MCF 10A (cell line): ENCODE measurements around the gene NPR3. TPM values are rescaled to one million over a fixed set of nuclear protein-coding genes. Genes with fewer than 3 reads are reported as not detected.

Experiments
- BruUV-seq: library from RNA; stranded (reverse); fragments of 400-500 nt; replicated peaks from 2 replicates; lab custom pipeline; 2021; lab: Mats Ljungman, UMichigan
- CTCF ChIA-PET: fragments of 300-600 bp; sonication (Branson Sonifier 250); formaldehyde crosslinking; extraction: SDS; loops from one replicate; lab custom pipeline; 2021; ENCODE audit warnings: antibody characterized with exemption, inconsistent platforms; lab: Yijun Ruan, JAX
- POLR2A ChIA-PET: fragments of 300-600, 350-650 bp; sonication (Branson Sonifier 250); formaldehyde crosslinking; extraction: SDS; loops from one replicate; lab custom pipeline; 2020; ENCODE audit warnings: antibody characterized with exemption, inconsistent platforms; lab: Yijun Ruan, JAX
- DNase-seq: peaks from one replicate; pipeline ENCODE4 v3.0.0-alpha.2; 2018; ENCODE audit not compliant: unreplicated experiment
- H3K27ac Mint-ChIP-seq: one replicate; pipeline ENCODE4 v1.8.0; 2022; ENCODE audit warnings: mild to moderate bottlenecking, low read depth, mixed read lengths; ENCODE audit not compliant: unreplicated experiment
- H3K27me3 Mint-ChIP-seq: one replicate; pipeline ENCODE4 v1.8.0; 2022; ENCODE audit warnings: mixed read lengths; ENCODE audit not compliant: insufficient read depth, unreplicated experiment
- H3K36me3 Mint-ChIP-seq: one replicate; pipeline ENCODE4 v1.8.0; 2022; ENCODE audit warnings: mild to moderate bottlenecking, moderate library complexity, mixed read lengths; ENCODE audit not compliant: insufficient read depth, unreplicated experiment
- H3K4me1 Mint-ChIP-seq: one replicate; pipeline ENCODE4 v1.8.0; 2022; ENCODE audit warnings: mixed read lengths; ENCODE audit not compliant: insufficient read depth, unreplicated experiment
- H3K4me3 Mint-ChIP-seq: one replicate; pipeline ENCODE4 v1.8.0; 2022; ENCODE audit warnings: mild to moderate bottlenecking, moderate library complexity, mixed read lengths; ENCODE audit not compliant: unreplicated experiment
- H3K9me3 Mint-ChIP-seq: one replicate; pipeline ENCODE4 v1.8.0; 2022; ENCODE audit warnings: mixed read lengths; ENCODE audit not compliant: unreplicated experiment
- CTCF ChIP-seq: fragments of 200-600 bp; IDR thresholded peaks from one replicate; pipeline ENCODE4 v1.8.0; 2022; ENCODE audit warnings: antibody characterized with exemption, mild to moderate bottlenecking; ENCODE audit not compliant: unreplicated experiment
- intact Hi-C: fragments of 100-400 bp; cut with micrococcal nuclease; formaldehyde crosslinking; loops from 2 replicates; pipeline ENCODE4 v1.14.1; 2022
- total RNA-seq: library from RNA; stranded (reverse); gene quantifications from 2 replicates; pipeline ENCODE4 v1.2.3, GENCODE V29; 2022

Gene NPR3
- total RNA-seq, 1 experiment from 2014 or later, result 0.84 TPM

DNA sequence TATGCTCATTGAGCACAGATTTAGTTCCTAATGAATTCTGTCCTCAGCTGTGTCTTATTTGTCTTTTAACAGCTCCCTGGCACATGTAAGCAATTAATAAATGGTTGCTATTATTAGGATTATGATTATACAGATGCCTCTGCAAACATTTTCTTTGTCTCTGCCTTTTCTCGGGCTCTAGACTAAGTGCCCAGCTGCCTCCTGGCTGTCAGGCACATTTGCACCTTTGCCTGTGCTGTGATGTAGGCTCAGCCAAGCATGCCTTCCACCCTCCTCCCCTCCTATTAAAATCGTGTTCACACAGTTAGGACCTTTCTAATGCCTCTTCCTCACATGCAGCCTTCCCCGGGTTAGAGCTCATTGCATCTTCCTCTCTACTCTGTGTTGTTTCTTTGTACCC lies 25.7 kb downstream of the NPR3 start:
- no peaks in the 10 kb centered on the region for H3K4me1 Mint-ChIP-seq
- ChIA-PET POLR2A (no interaction called here), CTCF (interaction anchor here (0.6 kb wide), 1 partner anchor 312 kb away, joined by 3 read pairs; no protein-coding TSS in a partner anchor)
- TF ChIP-seq CTCF, result no peak
- no peaks in the 10 kb centered on the region for H3K27me3 Mint-ChIP-seq
- no peaks in the 10 kb centered on the region for H3K36me3 Mint-ChIP-seq
- DNase-seq, result no peak
- no peak overlapping the region for H3K4me3 Mint-ChIP-seq
- no TSS peak for BruUV-seq
- no peak overlapping the region for H3K27ac Mint-ChIP-seq
- no peaks in the 10 kb centered on the region for H3K9me3 Mint-ChIP-seq
- intact Hi-C loops, result no loop called here

GRCh38 chr5:32740651-32741050 lies 29.5 kb downstream of the NPR3 start:
- POLR2A ChIA-PET, result no interaction called here
- no peak overlapping the region for H3K4me3 Mint-ChIP-seq
- no TSS peak for BruUV-seq
- no peak for TF ChIP-seq CTCF
- no peak for DNase-seq
- no peaks in the 10 kb centered on the region for H3K27me3 Mint-ChIP-seq
- H3K4me1 Mint-ChIP-seq, result no peaks in the 10 kb centered on the region
- H3K27ac Mint-ChIP-seq, result no peak overlapping the region
- peaks cover 5% of the 10 kb centered on the region for H3K36me3 Mint-ChIP-seq
- intact Hi-C loops, result no loop called here
- no peaks in the 10 kb centered on the region for H3K9me3 Mint-ChIP-seq
- CTCF ChIA-PET, result no interaction called here

GRCh38 chr5:32745317-32745716 lies 34.2 kb downstream of the NPR3 start:
- ChIA-PET CTCF (no interaction called here), POLR2A (no interaction called here)
- H3K9me3 Mint-ChIP-seq, result no peaks in the 10 kb centered on the region
- BruUV-seq, result no TSS peak
- H3K4me3 Mint-ChIP-seq, result no peak overlapping the region
- H3K36me3 Mint-ChIP-seq, result peaks cover 5% of the 10 kb centered on the region
- H3K27ac Mint-ChIP-seq, result no peak overlapping the region
- intact Hi-C loops, result no loop called here
- no peaks in the 10 kb centered on the region for H3K27me3 Mint-ChIP-seq
- TF ChIP-seq CTCF, result no peak
- no peaks in the 10 kb centered on the region for H3K4me1 Mint-ChIP-seq
- no peak for DNase-seq

DNA sequence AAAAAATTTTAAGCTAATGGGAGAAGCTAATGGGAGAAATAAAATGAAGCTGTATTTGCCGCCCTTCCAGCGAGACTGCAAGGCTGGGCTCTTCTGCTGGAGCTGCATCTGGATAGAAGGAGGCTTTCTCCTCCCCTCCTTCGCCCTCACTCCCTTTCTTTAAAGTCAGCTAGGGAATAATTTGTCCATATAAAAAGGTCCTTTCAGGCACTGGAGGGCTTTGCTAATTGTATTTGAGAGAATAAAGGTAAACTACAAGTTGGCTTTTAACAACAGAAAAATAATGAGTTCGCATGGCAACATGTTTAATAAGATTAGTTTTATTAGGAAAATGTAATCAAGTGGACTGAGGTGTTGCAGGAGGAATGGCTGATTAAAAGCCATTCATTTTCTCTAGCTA lies 41.3 kb downstream of the NPR3 start:
- Mint-ChIP-seq H3K9me3 (no peaks in the 10 kb centered on the region), H3K27me3 (no peaks in the 10 kb centered on the region), H3K27ac (no peak overlapping the region), H3K4me3 (no peak overlapping the region), H3K4me1 (no peaks in the 10 kb centered on the region), H3K36me3 (no peaks in the 10 kb centered on the region)
- ChIA-PET POLR2A (interaction anchor here (1.0 kb wide), 1 partner anchor 79 kb away, joined by 3 read pairs; no protein-coding TSS in a partner anchor), CTCF (interaction anchor here (0.6 to 1.7 kb wide), 5 partner anchors 20 to 348 kb away, joined by 3 to 6 read pairs (median 4); no protein-coding TSS in a partner anchor)
- BruUV-seq, result no TSS peak
- DNase-seq, result no peak
- intact Hi-C loops, result no loop called here
- TF ChIP-seq CTCF, result no peak
